NCI-H146 (cell line): ENCODE measurements around the gene SLC37A2.

Source experiments
- DNase-seq: peaks from one replicate; lab custom pipeline; 2025; lab: John Stamatoyannopoulos, UW

SLC37A2 gene

GRCh38 chr11:125111343-125112207 is 48.5 kb downstream of the SLC37A2 start, which contains the start of gene TMEM218:
TSS of gene TMEM218 (minus strand) at chr11:125111626. CDS start at chr11:125102241, 9,385 bp downstream.
- DNase-seq, result peak; percentile 99

DNA sequence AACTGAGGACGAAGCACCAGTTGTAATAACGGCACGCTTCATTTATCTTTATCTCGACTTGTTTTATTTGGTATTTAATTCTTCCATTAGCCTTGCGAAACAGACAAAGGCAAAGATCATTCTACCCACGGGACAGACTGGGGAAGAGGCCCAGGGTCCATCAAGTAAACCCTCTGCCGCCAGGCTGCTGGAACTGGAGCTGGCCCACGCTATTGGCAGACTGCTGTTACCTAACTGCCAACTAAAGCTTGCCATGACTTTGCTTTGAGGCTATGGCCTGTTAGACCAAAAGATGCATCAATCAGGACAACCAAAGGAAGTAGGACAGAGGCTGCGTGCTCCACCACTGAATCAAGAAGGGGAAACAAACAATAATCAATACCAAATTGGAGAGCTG is 49.1 kb downstream of the SLC37A2 start:
- DNase-seq, result no peak

- DNase-seq, result no peak
Observed at GRCh38 chr11:125114518-125114917, 51.4 kb downstream of the SLC37A2 start.

DNA sequence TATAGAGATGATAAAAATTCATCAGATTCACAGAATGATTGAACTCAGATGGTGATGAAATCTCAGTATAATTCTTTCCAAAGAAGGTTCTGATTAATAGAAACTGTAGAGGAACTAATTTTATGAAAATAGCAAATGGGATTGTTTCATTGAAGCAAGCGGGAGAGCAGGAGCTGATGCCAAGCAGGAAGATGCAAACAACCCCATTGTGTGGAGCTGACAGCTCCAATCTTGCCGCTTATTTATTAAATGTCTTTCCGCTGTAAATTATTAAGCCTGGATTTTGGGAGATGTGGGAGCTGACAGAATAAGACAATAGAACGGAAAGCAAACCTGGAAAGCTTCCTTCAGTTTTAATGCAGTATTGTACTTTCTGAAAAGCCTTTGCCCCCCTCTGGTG is 54.3 kb downstream of the SLC37A2 start:
- no peak for DNase-seq

DNA sequence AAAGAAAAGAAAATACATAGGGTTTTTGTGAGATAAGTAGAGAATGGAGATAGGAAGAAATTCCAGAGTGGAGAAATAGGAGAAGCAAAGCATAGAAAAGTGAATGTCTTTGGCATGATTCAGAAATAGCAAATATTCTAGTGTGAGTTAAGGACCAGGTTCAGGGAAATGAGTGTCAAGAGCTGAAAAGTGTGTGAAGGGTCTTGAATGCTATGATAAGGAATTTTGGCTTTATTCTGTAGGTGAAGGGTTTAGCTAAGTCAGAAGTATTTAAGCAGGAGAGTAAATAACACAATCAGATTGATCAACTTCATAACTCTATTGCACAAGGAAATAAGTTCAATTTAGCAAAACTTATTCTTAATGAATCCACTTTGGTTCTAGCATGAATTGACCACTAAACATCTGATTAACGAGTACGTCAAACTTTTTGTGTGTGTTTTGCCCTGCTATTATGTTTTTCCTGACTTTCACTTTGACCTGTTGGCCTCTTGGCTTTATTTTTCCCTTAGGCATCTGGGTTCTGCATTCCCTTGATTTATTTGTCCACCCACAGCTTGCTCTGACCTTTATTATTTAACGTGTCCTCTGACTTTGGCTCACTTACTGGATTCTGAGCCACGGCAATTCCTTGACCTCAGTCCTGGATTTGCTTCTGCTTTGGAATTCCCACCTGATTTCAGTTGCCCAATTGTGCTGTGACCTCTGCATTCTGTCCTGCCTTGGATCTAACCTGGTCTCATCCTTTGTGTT is 60.3 kb downstream of the SLC37A2 start:
- DNase-seq, result no peak

DNA sequence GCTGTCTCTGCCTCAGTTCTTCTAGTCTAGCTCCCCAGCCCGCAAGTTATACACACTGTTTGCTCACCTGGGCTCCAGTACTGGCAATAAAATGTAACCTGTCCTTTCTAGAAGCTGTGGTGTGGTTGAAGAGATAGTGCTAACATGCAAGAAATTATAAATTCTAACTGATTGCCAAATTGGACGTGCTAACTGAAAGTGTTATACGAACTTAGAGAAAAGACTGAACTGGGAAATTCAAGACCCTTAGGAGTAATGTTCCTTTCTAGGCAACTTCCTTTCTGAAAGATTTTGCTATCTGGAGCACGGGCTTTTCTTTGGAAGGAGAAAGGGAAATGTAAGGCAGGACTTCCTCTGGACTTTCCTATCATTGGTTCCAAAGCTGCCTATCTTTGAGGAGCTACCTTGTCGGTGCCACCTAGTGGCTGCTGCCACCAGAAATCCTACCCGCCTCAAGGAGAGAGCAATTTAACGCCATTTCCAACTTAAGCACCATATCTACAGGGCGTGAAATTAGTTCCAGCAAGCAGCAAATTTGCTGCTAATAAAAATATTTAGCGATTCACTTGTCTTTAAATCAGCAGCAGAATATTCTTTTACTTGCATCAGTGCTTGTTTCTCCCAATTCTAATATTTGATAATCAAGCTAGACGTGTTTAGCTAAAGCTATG is 61.0 kb downstream of the SLC37A2 start:
- peak; percentile 70 for DNase-seq

- DNase-seq, result no peak
Observed at GRCh38 chr11:125124618-125124992, 61.5 kb downstream of the SLC37A2 start.

DNA sequence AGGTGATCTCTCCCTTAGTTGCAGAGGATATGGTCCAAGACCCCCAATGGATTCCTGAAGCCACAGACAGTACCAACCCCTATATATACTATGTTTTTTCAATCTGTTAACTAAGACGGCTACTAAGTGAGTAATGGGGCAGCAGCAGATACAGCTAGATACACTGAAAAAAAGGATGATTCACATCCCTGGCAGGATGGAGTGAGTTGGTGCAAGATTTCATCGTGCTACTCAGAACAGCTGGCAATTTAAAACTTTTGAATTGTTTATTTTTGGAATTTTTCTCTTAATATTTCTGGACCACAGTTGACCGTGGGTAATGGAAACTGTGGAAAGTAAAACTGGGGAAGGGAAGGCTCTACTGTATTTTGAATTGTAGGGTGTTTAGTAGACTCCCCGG is 65.3 kb downstream of the SLC37A2 start:
- DNase-seq, result no peak

DNA sequence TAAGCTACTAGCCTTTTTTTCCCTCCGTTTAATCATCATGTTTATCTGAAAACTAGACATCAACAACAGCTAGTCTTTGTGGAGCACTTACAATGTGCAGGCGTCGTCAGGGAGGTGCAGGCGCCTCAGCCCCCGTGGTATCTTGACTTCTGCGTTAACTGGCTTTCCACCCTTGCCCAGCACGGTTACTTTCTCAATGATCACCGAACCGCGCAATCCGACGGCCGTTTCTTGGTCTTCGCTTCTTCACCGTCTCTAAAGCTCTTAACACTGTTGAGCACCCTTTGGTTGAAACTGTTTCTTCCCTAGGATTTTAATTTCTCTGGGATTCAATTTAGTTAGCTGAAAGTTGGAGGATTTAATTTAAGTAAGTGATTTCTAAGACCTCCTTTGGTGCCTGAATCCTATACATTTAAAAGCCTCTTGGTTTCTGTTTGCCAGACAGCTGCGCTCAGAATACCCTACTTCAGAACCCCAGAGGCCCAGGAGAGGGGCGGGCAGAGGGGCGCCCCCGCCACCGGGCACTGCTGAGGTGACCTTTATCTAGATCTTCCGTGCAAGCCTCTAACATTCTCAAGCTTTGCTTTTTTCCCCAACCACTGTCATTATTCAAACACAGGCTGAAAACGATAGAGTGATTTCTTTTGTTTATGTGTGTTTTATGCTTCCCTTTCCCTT is 66.3 kb downstream of the SLC37A2 start:
- no peak for DNase-seq

DNA sequence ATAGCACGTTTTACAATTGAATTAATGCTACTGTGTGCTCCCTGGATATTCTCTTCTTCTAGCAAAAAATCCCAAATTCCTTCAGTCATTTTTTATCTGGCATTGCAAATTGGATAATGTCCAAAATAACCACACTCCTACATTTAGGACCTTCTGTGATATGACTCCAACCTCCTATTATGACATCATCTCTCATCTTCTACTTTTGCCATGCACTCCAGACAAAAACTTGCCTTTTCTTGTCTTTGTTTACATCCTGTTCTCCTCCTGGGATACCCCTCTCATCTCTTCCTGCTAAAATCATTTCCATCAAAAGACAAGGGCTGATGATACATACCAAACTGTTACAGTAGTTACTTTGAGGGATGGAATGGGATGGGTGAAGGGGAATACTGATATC is 69.0 kb downstream of the SLC37A2 start:
- no peak for DNase-seq

- DNase-seq, result no peak
Observed at GRCh38 chr11:125132596-125132995, 69.5 kb downstream of the SLC37A2 start.

- DNase-seq, result no peak
Observed at GRCh38 chr11:125136001-125136400, 72.9 kb downstream of the SLC37A2 start.

DNA sequence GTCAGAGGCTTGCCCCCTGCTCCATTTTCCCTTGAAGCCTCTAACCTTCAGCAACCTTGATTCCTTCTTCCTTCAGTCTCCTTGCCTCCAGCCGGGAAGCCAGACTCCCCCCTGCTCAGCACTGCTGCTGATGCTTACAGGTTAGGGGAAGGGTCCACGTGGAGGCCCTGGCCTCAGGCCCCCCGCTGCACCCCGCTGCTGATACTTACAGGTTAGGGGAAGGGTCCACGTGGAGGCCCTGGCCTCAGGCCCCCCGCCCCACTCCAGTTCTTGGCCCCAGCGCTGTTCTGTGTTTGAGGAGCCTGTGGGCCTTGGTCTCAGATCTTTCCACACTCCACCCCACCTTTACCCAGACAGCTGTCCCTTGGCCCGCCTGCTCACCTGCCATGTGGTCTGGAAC is 75.9 kb downstream of the SLC37A2 start:
- no peak for DNase-seq

- no peak for DNase-seq
Observed at GRCh38 chr11:125139778-125140177, 76.7 kb downstream of the SLC37A2 start.
